ENCODE measurements around the gene USH2A.

- TF ChIP-seq POLR2AphosphoS5 (IDR thresholded peaks at IDR 0.05), result no peak
- TF ChIP-seq, protein P1, sequence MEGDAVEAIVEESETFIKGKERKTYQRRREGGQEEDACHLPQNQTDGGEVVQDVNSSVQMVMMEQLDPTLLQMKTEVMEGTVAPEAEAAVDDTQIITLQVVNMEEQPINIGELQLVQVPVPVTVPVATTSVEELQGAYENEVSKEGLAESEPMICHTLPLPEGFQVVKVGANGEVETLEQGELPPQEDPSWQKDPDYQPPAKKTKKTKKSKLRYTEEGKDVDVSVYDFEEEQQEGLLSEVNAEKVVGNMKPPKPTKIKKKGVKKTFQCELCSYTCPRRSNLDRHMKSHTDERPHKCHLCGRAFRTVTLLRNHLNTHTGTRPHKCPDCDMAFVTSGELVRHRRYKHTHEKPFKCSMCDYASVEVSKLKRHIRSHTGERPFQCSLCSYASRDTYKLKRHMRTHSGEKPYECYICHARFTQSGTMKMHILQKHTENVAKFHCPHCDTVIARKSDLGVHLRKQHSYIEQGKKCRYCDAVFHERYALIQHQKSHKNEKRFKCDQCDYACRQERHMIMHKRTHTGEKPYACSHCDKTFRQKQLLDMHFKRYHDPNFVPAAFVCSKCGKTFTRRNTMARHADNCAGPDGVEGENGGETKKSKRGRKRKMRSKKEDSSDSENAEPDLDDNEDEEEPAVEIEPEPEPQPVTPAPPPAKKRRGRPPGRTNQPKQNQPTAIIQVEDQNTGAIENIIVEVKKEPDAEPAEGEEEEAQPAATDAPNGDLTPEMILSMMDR (IDR thresholded peaks at IDR 0.05), result no peak
- TF ChIP-seq EP300 (IDR thresholded peaks at IDR 0.05), result no peak
These were observed 792.2 kb downstream of the USH2A start for GRCh38 chr1:215631040-215631439.
